Measurements from ENCODE around the gene AHNAK.

DNA sequence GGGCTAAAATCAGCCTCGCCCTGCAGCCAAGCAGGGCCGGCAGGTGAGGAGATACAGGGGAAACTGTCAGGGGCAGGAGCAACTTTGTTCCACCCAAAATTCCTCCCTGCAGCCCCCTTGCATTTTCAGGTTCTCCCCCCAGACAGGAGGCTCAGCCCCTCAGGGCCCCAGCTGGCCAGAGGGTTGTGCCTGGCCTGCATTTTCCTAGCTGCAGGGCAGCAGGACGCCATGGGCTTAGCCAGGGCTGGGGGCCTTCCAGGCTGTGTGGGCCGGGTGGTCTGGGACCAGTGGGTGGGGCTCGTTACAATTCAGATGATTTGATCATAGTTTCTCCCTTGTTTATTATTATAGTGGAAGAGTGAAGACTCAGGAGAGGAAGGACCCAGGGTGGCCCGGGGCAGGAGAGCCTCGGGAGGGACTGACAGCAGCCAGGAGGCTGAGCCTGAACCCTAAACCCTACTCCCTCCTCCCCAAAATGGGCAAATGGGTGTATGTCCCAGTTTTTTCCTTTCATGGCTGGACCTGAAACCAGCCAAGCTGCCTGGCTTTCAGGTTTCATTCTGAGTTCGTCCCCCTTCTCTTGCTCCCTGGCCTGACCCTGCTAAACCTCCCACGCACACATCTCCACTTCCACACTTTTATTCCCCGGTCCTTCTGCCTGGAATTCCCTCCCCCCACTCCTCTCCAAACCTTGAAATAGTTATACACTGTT, 40.0 kb downstream of the AHNAK start:
- TF ChIP-seq, protein P1, sequence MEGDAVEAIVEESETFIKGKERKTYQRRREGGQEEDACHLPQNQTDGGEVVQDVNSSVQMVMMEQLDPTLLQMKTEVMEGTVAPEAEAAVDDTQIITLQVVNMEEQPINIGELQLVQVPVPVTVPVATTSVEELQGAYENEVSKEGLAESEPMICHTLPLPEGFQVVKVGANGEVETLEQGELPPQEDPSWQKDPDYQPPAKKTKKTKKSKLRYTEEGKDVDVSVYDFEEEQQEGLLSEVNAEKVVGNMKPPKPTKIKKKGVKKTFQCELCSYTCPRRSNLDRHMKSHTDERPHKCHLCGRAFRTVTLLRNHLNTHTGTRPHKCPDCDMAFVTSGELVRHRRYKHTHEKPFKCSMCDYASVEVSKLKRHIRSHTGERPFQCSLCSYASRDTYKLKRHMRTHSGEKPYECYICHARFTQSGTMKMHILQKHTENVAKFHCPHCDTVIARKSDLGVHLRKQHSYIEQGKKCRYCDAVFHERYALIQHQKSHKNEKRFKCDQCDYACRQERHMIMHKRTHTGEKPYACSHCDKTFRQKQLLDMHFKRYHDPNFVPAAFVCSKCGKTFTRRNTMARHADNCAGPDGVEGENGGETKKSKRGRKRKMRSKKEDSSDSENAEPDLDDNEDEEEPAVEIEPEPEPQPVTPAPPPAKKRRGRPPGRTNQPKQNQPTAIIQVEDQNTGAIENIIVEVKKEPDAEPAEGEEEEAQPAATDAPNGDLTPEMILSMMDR (IDR thresholded peaks at IDR 0.05; ENCODE audit: insufficient read depth, low read length): no peak
- TF ChIP-seq, protein P2, sequence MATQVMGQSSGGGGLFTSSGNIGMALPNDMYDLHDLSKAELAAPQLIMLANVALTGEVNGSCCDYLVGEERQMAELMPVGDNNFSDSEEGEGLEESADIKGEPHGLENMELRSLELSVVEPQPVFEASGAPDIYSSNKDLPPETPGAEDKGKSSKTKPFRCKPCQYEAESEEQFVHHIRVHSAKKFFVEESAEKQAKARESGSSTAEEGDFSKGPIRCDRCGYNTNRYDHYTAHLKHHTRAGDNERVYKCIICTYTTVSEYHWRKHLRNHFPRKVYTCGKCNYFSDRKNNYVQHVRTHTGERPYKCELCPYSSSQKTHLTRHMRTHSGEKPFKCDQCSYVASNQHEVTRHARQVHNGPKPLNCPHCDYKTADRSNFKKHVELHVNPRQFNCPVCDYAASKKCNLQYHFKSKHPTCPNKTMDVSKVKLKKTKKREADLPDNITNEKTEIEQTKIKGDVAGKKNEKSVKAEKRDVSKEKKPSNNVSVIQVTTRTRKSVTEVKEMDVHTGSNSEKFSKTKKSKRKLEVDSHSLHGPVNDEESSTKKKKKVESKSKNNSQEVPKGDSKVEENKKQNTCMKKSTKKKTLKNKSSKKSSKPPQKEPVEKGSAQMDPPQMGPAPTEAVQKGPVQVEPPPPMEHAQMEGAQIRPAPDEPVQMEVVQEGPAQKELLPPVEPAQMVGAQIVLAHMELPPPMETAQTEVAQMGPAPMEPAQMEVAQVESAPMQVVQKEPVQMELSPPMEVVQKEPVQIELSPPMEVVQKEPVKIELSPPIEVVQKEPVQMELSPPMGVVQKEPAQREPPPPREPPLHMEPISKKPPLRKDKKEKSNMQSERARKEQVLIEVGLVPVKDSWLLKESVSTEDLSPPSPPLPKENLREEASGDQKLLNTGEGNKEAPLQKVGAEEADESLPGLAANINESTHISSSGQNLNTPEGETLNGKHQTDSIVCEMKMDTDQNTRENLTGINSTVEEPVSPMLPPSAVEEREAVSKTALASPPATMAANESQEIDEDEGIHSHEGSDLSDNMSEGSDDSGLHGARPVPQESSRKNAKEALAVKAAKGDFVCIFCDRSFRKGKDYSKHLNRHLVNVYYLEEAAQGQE (IDR thresholded peaks at IDR 0.05; ENCODE audit: insufficient replicate concordance, low read depth): no peak
